Measurements from ENCODE around the gene CLSTN2.

The CLSTN2 gene

DNA sequence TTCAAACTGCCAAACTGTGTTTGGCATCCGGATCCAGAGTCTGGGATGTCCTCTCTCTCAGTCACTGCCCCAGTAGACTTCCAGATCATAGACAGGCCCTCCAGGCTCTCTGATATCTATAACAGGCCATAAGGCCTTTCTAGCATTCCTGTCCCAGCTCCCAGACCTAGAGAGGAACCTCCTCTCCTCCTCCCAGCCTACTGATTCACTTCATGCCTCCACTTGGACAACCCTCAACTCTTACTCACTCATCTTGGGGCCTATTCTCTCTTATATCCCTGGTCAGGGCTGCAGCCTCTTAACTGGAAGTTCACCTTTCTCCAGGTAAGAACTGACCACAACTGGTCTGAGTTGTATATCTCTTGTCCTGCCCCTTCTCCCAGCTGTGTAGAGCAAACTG is 489.2 kb downstream of the CLSTN2 start:
- TF ChIP-seq SIN3A (IDR thresholded peaks at IDR 0.05; ENCODE audit: borderline replicate concordance, insufficient read depth, low read length), result no peak
- TF ChIP-seq POLR2AphosphoS5 (IDR thresholded peaks at IDR 0.05; ENCODE audit: low read depth, low read length), result no peak
- TF ChIP-seq, protein P1, sequence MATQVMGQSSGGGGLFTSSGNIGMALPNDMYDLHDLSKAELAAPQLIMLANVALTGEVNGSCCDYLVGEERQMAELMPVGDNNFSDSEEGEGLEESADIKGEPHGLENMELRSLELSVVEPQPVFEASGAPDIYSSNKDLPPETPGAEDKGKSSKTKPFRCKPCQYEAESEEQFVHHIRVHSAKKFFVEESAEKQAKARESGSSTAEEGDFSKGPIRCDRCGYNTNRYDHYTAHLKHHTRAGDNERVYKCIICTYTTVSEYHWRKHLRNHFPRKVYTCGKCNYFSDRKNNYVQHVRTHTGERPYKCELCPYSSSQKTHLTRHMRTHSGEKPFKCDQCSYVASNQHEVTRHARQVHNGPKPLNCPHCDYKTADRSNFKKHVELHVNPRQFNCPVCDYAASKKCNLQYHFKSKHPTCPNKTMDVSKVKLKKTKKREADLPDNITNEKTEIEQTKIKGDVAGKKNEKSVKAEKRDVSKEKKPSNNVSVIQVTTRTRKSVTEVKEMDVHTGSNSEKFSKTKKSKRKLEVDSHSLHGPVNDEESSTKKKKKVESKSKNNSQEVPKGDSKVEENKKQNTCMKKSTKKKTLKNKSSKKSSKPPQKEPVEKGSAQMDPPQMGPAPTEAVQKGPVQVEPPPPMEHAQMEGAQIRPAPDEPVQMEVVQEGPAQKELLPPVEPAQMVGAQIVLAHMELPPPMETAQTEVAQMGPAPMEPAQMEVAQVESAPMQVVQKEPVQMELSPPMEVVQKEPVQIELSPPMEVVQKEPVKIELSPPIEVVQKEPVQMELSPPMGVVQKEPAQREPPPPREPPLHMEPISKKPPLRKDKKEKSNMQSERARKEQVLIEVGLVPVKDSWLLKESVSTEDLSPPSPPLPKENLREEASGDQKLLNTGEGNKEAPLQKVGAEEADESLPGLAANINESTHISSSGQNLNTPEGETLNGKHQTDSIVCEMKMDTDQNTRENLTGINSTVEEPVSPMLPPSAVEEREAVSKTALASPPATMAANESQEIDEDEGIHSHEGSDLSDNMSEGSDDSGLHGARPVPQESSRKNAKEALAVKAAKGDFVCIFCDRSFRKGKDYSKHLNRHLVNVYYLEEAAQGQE (IDR thresholded peaks at IDR 0.05; ENCODE audit: insufficient read depth in 1 of 2, low read depth in 2 of 2, low read length in 2 of 2), result no peak

GRCh38 chr3:140424726-140425125 is 489.7 kb downstream of the CLSTN2 start:
- no peak for TF ChIP-seq FOXP2 (optimal IDR thresholded peaks at IDR 0.05; ENCODE audit: borderline replicate concordance, extremely low read depth, extremely low read length, insufficient read depth)
- TF ChIP-seq POLR2AphosphoS5 (IDR thresholded peaks at IDR 0.05; ENCODE audit: low read depth, low read length), result no peak
- TF ChIP-seq TAF1 (IDR thresholded peaks at IDR 0.05; ENCODE audit: borderline replicate concordance, insufficient read depth, low read length), result no peak
- TF ChIP-seq, protein P1 (IDR thresholded peaks at IDR 0.05; ENCODE audit: insufficient read depth in 1 of 2, low read depth in 2 of 2, low read length in 2 of 2), result no peak
- TF ChIP-seq SIN3A (IDR thresholded peaks at IDR 0.05; ENCODE audit: borderline replicate concordance, insufficient read depth, low read length), result no peak

GRCh38 chr3:140427786-140428185 is 492.8 kb downstream of the CLSTN2 start:
- TF ChIP-seq SIN3A (IDR thresholded peaks at IDR 0.05; ENCODE audit: borderline replicate concordance, insufficient read depth, low read length), result no peak
- TF ChIP-seq, protein P1 (IDR thresholded peaks at IDR 0.05; ENCODE audit: insufficient read depth in 1 of 2, low read depth in 2 of 2, low read length in 2 of 2), result no peak

DNA sequence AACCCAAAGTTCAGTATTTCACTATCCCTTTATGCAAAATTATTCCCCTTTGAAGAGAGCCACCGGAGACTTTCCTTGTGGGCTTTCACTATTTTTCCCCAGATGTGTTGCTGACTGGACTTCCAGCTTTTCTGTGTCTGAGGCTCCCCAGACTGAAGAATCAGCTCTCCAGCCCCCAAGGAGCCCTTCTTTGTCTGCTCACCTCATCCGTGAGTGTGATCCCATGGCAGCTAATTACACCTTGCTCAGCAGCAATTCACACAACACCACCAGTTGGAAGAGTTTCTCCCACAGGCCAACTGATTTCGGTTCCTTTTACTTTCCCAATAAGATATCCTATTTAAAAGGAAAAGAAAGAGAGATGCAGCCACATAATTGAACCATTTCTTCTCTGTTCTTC is 493.4 kb downstream of the CLSTN2 start:
- no peak for TF ChIP-seq SIN3A (IDR thresholded peaks at IDR 0.05; ENCODE audit: borderline replicate concordance, insufficient read depth, low read length)
- no peak for TF ChIP-seq FOXP2 (optimal IDR thresholded peaks at IDR 0.05; ENCODE audit: borderline replicate concordance, extremely low read depth, extremely low read length, insufficient read depth)
- no peak for TF ChIP-seq TAF1 (IDR thresholded peaks at IDR 0.05; ENCODE audit: borderline replicate concordance, insufficient read depth, low read length)
- TF ChIP-seq, protein P1 (IDR thresholded peaks at IDR 0.05; ENCODE audit: insufficient read depth in 1 of 2, low read depth in 2 of 2, low read length in 2 of 2), result no peak
- no peak for TF ChIP-seq POLR2AphosphoS5 (IDR thresholded peaks at IDR 0.05; ENCODE audit: low read depth, low read length)

DNA sequence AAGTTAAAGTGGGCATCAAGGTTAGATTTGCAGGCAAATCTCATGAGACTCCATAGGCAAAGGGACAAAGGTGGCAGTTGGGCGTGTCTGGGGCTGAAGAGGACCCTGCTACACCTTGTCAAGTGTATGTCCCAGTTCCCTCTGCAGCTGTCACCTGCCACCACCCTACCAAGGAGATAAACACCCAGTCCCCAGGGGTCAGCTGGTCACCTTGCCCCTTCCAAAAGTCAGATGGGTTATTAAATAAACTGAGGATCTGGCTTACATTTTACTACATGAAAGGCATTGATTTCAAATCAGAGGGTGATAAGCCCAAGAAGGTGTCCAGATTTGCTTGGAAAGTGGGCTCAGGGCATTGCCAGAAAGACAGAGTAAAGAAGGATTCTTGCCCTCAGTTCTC is 494.8 kb downstream of the CLSTN2 start:
- no peak for TF ChIP-seq TAF1 (IDR thresholded peaks at IDR 0.05; ENCODE audit: borderline replicate concordance, insufficient read depth, low read length)
- TF ChIP-seq SIN3A (IDR thresholded peaks at IDR 0.05; ENCODE audit: borderline replicate concordance, insufficient read depth, low read length), result no peak
- TF ChIP-seq POLR2AphosphoS5 (IDR thresholded peaks at IDR 0.05; ENCODE audit: low read depth, low read length), result no peak
- TF ChIP-seq, protein P1 (IDR thresholded peaks at IDR 0.05; ENCODE audit: insufficient read depth in 1 of 2, low read depth in 2 of 2, low read length in 2 of 2), result no peak
- no peak for TF ChIP-seq FOXP2 (optimal IDR thresholded peaks at IDR 0.05; ENCODE audit: borderline replicate concordance, extremely low read depth, extremely low read length, insufficient read depth)
